AG10803 (cell line): ENCODE results near the gene ALLC.
A peak's percentile ranks its signal among the peaks of the same experiment; 100 is the strongest.

ENCODE experiments used
- DNase-seq: peaks from one replicate; pipeline ENCODE4 v3.0.0; 2010; ENCODE audit warnings: low read depth
- H3K4me3 ChIP-seq: 2 replicates; pipeline ENCODE4 v1.5.1; 2011; ENCODE audit warnings: mild to moderate bottlenecking, low read length, control low read depth
- TF ChIP-seq, protein P1 (sequence below): conservative IDR thresholded peaks from 2 replicates; pipeline ENCODE4 v1.5.1; 2011; ENCODE audit warnings: mild to moderate bottlenecking, low read length, control low read depth, inconsistent platforms

Gene ALLC

GRCh38 chr2:3628241-3628679, 29.7 kb upstream of the ALLC start:
- H3K4me3 ChIP-seq = no peak overlapping the region
- TF ChIP-seq, protein P1, sequence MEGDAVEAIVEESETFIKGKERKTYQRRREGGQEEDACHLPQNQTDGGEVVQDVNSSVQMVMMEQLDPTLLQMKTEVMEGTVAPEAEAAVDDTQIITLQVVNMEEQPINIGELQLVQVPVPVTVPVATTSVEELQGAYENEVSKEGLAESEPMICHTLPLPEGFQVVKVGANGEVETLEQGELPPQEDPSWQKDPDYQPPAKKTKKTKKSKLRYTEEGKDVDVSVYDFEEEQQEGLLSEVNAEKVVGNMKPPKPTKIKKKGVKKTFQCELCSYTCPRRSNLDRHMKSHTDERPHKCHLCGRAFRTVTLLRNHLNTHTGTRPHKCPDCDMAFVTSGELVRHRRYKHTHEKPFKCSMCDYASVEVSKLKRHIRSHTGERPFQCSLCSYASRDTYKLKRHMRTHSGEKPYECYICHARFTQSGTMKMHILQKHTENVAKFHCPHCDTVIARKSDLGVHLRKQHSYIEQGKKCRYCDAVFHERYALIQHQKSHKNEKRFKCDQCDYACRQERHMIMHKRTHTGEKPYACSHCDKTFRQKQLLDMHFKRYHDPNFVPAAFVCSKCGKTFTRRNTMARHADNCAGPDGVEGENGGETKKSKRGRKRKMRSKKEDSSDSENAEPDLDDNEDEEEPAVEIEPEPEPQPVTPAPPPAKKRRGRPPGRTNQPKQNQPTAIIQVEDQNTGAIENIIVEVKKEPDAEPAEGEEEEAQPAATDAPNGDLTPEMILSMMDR = no peak
- no peak for DNase-seq

- TF ChIP-seq, protein P1 = no peak
- DNase-seq = no peak
- no peak overlapping the region for H3K4me3 ChIP-seq
Observed at GRCh38 chr2:3628800-3629199, 29.2 kb upstream of the ALLC start.

DNA sequence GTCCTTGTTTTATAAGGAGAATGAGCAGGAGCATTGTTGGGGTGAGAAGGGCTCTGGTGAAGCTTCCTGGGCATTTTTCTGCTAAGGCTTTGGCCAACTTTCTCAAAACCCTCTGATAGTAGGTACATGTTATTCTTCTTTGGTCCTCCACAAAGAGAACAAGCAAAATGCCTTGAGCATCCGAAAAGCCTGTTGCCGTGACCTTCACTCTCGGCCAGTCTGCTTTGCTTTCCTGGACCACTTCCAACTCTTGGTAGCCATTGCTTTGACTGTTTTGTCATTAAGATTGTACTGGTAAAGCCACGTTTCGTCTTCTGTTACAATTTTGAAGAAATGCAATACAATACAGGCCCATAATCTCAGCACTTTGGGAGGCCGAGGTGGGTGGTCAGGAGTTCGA, 27.4 kb upstream of the ALLC start:
- no peak overlapping the region for H3K4me3 ChIP-seq
- DNase-seq = no peak
- TF ChIP-seq, protein P1 = no peak

GRCh38 chr2:3631161-3631850, 26.7 kb upstream of the ALLC start:
- DNase-seq = no peak
- TF ChIP-seq, protein P1 = no peak
- H3K4me3 ChIP-seq = no peak overlapping the region

GRCh38 chr2:3631851-3632659, 25.9 kb upstream of the ALLC start:
- TF ChIP-seq, protein P1 = no peak
- H3K4me3 ChIP-seq = no peak overlapping the region
- no peak for DNase-seq

DNA sequence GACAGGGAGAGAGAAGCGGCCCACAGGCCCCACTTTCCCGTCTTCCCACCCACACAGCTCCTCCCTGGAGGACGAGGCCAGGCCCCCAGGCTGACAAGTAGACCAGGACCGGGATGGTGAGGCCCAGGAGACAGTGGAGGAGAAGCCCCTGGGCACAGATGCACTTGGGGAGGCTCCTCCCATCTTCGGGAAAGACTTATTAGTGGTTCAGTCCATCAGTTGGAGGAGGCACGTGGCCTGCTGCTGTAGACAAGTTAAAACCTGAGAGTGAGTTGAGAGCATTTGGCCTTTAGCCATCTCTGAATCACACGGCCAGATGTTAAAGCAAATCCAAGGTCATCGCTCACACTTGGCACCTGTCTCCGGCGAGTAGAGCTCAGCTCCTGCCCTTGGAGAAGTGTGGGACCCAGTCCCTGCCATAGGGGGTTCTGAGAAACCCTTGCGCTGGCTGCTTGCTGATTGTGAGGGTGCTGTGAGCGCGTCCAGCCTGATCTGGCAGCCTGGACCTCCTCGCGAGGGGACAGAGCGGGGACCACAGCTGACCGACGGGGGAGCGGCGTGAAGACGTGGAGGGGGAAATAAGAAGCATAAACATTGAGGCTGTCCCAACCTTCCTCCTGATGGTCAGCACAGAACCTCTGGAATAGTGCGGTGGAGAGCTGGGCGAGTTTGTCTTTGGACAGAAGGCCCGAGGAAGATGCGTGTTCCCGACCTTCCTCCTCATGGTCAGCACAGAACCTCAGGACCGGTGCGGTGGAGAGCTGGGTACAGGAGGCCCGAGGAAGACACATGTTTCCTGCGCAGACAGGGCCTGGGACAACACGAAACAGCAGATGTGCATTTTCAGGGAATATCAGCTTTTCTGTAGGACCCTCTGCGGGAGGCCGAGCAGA, 24.7 kb upstream of the ALLC start:
- no peak overlapping the region for H3K4me3 ChIP-seq
- DNase-seq = peak; percentile 12
- TF ChIP-seq, protein P1 = no peak
